HG03196 (cell line): ENCODE measurements around the gene TNS3.
A peak's percentile ranks its signal among the peaks of the same experiment; 100 is the strongest.

ENCODE experiments used
- ATAC-seq: cut with Tn5 transposase; IDR thresholded peaks from one replicate; pipeline ENCODE4 v1.9.1; 2021; ENCODE audit not compliant: unreplicated experiment

TNS3 gene

DNA sequence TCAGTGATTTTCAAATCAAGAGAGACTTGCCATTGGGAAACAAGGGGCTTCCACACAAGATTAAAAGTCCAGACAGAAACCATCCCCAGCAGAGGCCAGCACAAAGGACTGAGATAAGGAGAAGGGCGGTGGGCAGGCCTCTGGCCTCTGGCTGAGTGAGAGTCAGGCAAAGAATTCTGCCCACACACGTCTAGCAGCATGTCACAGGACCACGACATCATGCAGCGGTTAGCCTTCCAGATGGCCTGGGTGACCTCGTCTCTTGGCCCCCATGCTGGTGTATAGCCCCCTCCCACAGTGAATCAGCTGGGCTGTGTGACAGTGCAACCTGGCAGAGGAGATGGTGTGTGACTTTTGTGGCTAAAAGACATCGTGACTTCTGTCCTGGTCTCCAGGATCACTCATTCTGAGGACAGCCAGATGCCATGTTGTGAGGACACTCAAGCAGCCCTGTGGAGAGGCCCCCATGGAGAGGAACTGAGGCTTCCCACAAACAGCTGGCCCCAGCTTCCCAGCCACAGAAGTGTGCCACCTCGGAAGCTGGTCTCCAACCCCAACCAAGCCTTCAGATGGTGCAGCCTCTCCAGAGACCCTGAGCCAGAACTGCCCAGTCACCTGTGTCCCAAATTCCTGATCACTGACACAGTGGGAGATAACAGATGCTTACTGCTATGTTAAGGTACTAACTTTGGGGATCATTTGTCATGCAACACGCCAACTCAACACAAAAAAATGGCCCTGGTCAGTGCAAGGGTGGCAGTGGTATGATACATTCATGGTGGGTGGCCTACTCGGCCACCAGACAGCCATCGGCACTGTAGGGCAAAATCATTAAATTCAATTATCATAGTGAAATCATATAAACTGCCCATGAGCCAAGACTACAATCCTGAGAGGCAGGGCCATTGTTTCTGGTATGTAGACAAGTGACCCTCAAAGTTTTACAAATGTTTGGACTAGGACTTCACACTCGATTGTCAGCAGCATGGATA is 73.2 kb downstream of the TNS3 start:
- no peak for ATAC-seq

GRCh38 chr7:47507522-47507921 is 74.4 kb downstream of the TNS3 start:
- no peak for ATAC-seq

DNA sequence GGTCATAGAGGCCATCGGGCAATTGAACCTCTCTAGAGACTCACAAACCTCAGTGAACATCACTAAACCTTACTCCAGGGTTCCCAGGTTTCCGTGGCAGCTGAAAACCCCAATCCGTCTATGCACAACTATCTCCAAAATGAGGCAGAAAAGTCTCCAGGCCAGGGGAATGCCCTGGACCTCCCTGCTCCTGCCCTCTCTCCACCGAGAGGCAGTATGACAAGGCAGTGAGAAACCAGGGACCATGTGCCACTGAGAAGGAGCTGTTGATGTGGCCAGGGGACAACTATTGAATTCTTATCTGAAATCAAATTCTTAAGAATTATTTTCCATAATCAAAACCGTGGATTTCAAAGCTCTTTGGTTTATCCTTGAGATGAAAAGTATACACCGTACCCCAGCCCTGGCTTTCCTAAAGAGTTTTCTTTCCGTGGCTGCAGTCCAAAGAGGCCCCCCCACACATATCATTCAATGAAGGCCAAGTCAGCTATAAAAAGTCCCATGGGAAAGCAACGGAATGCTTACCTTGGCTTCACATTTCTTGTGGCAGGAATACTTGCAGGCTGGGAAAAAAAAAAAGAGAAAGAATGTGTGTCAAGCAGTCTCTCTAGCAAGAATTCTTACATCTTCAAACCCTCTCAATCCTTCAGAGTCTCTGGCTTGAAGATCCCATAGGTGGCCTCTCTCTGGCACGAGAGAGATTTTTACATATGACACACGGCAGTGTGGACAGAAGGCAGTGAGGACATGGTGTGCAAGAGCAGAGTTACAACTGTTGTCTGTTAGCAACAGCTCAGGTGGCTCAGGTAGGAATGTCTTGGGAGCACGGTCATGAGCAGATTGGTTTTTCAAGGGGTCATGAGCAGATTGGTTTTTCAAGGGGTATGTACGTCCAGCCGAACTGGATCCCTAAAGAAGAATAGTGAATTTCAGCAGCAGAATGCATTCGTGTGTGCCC is 75.2 kb downstream of the TNS3 start:
- no peak for ATAC-seq

GRCh38 chr7:47505312-47506007 is 76.5 kb downstream of the TNS3 start:
- no peak for ATAC-seq

GRCh38 chr7:47504551-47505311 is 77.2 kb downstream of the TNS3 start:
- no peak for ATAC-seq

- ATAC-seq: no peak
Observed at GRCh38 chr7:47503281-47503680, 78.6 kb downstream of the TNS3 start.

DNA sequence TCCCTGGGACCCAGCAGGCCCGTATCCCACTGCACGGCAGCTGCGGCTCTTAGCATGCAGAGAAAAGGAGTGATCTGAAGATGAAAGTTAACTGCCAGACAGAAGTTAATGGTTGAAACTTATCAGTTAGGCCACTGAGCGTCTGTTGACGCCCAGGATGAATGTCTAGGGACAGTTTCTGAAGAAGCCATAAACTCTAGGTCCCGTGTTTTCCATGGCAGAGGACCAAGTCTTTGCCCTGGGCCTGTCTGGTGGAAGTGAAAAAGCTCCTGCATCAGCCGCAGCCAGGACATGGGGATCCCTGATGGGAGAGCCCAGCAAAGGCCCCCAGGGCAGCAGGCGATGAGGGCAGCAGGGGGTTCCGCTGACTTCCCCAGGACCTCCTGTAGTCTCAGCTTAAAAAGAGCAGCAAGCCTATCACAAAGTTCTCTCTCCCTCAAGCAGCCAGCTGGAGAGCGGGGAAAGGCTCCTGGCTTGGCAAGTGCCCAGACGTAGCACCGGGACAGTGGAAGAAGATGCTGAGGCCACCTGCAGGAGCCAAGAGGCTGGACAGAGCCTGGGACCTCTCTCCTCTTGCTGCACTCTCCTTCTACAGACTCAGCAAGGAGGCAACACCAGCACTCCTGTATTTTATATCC is 79.6 kb downstream of the TNS3 start:
- no peak for ATAC-seq

GRCh38 chr7:47501406-47501805 is 80.5 kb downstream of the TNS3 start:
- ATAC-seq: no peak

DNA sequence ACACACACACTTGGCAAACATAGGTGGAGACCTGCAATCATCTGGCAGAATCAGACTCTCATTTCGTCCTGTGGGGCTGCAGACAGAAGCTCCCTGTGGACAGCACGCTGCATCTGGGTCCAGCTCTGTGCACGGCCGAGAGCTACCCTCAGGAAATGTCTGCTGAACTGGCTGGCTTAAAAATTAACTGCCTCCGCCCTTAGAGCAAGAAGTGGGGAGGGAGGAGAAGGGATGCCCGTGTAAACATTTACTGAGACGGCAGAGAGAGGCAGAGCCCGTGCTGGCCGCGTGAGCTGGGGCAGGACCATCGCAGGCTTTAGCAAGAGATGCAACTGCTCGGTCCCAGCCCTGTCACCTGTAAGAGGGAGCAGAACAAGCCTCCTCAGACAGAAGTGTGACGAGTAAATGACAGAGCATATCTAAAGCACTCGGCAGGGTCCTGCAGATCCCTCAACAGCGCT is 81.8 kb downstream of the TNS3 start:
- no peak for ATAC-seq

GRCh38 chr7:47498229-47499056 is 83.5 kb downstream of the TNS3 start:
- no peak for ATAC-seq

DNA sequence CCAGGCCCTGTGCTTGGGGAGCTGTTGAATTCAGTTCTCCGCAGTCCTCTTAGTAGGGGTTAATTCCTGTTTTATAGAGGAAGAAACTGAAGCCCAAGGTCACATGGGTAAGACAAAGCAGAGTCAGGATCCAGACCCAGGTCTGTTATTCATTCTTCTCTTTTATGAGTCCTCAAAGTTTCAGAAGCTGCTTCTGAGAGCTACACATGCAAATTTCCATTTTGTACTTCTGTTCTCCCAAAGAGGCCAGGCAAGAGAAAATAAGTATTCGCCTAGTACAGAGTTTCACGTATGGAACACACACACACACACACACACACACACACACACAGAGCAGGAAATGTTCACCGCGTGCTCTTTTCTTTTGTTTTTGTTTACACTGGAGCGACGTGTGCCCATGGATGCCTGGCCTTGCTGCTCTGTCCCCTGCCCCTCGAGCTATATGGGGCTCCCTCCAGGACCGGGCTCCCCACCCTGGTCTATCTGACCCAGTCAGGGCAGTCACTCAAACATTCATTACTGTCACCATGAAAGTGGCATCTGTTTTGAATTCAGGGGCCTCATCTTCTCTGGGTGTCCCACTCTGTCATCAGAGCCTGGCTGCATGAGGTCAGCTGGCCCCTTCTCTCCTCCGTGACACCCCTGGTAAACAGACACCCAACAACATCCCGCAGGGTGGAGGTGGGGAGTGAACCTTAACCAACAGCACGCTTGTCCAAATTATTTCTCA is 84.4 kb downstream of the TNS3 start:
- peak; percentile 91 for ATAC-seq

DNA sequence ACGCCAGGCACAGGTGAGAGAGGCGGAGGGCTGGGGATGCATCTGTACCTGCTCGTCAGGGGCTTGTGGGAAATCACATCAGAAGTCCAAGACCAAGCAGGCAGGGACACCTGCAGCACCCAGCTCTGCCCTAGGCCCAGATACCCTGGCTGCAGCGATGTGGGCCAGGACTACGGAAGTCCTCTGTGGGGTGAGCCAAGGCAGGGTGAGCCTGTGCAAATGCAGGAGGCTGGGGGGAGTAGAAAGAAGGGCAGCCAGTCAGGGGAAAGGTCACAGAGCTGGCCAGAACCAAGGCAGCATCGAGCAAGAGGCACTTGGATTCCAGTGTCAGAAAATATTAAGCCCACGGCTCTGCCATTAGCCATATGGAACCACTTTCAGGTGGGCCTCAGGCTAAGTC is 85.2 kb downstream of the TNS3 start:
- no peak for ATAC-seq

DNA sequence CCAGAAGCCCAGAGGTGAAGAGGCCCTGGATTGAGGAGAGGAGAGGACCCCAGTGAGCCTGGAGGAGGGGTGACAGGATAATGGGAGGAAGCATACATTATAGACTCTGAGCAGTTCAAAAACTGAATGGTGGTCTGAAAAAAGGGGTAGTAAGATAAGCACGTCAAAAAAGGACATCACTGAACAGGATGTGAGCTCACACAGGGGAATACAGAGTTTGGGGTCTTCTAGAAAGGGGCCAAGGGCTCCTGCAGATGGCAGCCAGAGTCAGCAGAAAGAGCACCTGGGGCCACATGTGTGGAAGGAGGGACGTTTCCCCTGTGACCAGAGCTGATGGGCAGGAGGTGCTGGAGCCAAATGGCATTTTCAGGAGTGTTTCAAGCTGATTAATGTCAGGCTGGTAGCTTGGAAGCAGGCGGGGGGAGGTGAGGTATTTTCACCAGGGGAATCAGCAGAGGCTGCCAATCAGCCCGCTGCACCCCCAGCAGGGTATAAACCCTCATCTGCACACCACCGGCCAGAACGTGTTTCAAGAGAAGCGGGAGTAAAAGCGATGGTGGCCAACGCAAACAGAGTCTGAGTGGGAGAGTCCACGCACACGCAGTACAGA is 85.8 kb downstream of the TNS3 start:
- ATAC-seq: no peak

DNA sequence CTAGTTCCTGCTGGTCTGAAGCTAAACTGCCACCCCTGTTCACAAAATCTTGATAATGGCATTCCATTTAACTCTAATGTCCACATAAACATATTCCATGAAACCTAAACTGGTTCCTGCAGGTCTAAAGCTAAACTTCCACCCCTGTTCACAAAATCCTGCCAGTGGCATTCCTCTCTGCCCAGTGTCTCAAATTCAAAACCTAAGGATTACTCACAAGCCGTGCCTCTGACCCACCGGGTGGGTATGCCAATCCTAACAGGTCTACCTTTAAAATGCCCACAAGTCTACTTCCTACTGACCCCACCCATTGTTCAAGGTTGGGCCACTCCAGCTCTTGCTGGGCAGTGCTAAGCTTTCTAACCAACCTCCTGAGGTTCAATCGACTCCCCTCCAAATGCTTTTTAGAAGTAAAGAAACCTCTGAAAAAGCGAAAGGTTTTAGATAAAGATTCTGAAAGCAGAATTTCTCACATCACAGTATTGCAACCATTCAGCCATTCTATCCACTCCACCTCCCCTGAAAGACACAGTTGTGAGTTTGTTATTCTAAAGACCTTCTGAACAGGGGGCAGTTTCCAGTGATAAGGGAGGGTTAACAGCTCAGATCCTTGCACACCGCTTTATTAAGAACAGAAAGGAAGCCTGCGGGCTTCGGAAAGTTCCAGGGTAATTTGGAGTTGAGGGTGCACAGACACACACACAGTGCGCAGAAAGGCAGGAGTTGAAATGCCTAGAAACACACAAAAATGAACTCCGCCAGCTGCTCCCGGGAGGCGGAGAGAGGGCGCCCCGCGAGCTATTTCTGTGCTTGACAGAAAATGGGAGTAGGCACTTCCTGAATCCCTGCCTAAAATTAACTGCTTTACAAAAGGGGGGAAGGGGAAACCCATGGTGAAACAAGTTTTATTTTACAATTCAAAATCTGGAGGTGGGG is 87.7 kb downstream of the TNS3 start:
- no peak for ATAC-seq

- ATAC-seq: no peak
Observed at GRCh38 chr7:47492716-47493325, 89.1 kb downstream of the TNS3 start.
